SK-N-SH treated with all-trans-retinoic acid at 6 μM for 48 hours (cell line): Measurements from ENCODE around the gene PPP1R27.

Experiments
- PATZ1 ChIP-seq: fragments of 250-450 bp; sonication (Bioruptor Pico); IDR thresholded peaks from 2 replicates; pipeline ENCODE4 v1.8.0; 2020; ENCODE audit warnings: mild to moderate bottlenecking, moderate library complexity, borderline replicate concordance
- POU6F1 ChIP-seq: fragments of 250-450 bp; sonication (Bioruptor Pico); IDR thresholded peaks from 2 replicates; pipeline ENCODE4 v1.8.0; 2021; ENCODE audit warnings: low read depth, mild to moderate bottlenecking, moderate library complexity, borderline replicate concordance

DNA sequence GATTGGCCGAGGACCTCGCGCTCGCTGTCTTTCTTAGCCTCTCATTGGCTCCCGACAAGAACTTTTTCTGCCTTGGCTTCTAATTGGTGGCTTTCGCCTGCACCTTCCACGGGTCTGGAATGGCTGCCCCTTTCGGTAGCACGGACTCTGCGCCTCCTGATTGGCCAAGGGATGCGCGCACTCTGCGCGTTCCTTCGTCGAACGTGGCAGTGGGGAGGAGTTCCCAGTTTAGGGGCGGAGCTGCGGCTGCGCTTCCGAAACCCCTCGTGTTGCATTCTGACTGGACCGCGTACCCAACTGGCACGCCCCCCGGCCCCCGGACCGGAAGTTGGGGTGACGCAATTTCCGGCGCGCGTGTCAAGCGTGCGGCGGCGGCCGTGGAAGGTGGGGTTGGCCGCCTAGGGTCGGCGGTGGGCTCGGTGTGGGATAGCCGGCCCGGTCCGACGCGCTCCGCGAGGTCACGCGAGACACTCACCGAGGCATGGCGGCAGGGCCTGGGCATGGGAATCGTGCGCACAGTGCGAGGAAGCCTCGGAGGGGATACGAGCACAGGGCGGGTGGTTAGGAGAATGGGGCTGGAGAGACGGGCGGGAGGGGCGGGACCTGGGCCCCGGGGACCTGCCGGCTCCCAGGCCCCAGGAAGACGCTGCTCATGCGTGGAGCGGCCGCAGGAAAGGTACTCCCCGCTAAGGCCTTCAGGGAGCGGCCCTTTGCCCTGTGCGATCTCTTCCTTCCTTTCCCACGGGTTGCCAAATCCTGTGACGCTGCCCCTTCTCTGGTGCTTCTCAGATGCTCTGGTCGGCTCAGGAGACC, 26.1 kb upstream of the PPP1R27 start:
- TF ChIP-seq POU6F1 (peak; percentile 95; the same call in 1 of the 2 replicates), PATZ1 (CRISPR knock-in tag) (peak; percentile 11; the same call in 1 of the 2 replicates)
